Breast epithelium (tissue), 4 donors: ENCODE data around the gene LAGE3. TPM values are rescaled to one million over a fixed set of nuclear protein-coding genes. Genes with fewer than 3 reads are reported as not detected.

Source experiments
- DNase-seq, 2 donors: peaks; one replicate each; pipeline ENCODE4 v3.0.0-alpha.2; 2019; ENCODE audit warnings: low spot score in 2 of 2
- H3K27ac ChIP-seq, 2 donors: fragments of 200-600 bp; sonication (generic) in 1 of 2; one replicate each; pipeline ENCODE4 v1.5.1; 2016 to 2019; ENCODE audit warnings: mild to moderate bottlenecking in 1 of 2
- H3K27me3 ChIP-seq, 2 donors: fragments of 200-600 bp; sonication (generic) in 1 of 2; one replicate each; pipeline versions ENCODE4 v1.5.1 to v1.6.0; 2017 to 2019; ENCODE audit warnings: control low read depth in 1 of 2, mild to moderate bottlenecking in 1 of 2
- H3K36me3 ChIP-seq: fragments of 200-600 bp; one replicate; pipeline ENCODE4 v1.5.1; 2019
- H3K4me1 ChIP-seq, 2 donors: fragments of 200-600 bp; sonication (generic); one replicate each; pipeline ENCODE4 v1.5.1; 2016 to 2019; ENCODE audit warnings: control low read depth in 1 of 2
- H3K4me3 ChIP-seq, 3 donors: fragments of 200-600 bp; sonication (generic); 1 replicate in 2 of 3; 2 replicates in 1 of 3; pipeline ENCODE4 v1.5.1; 2016 to 2019; ENCODE audit warnings: mild to moderate bottlenecking in 3 of 3, moderate library complexity in 2 of 3
- H3K9me3 ChIP-seq, 2 donors: fragments of 200-600 bp; sonication (generic) in 1 of 2; one replicate each; pipeline ENCODE4 v1.5.1; 2016 to 2019; ENCODE audit warnings: control low read depth in 1 of 2
- CTCF ChIP-seq, 3 donors: fragments of 450-650 bp; IDR thresholded peaks; one replicate each; pipeline ENCODE4 v1.5.1; 2016 to 2017; ENCODE audit warnings: antibody characterized with exemption in 3 of 3, mild to moderate bottlenecking in 3 of 3, moderate library complexity in 3 of 3
- POLR2A ChIP-seq: fragments of 450-650 bp; IDR thresholded peaks from one replicate; pipeline ENCODE4 v1.6.1; 2016; ENCODE audit warnings: antibody characterized with exemption, mild to moderate bottlenecking, moderate library complexity
- POLR2AphosphoS5 ChIP-seq, 3 donors: sonication (generic); formaldehyde crosslinking; IDR thresholded peaks; one replicate each; pipeline ENCODE4 v1.6.1; 2017; ENCODE audit warnings: antibody characterized with exemption in 3 of 3
- intact Hi-C: fragments of 100-400 bp; cut with DNase I; formaldehyde crosslinking; loops from one replicate; pipeline ENCODE4 v1.15.1; 2023; ENCODE audit warnings: low total_unique reads
- total RNA-seq, 3 donors: library from RNA; depleted of rRNA; stranded (reverse); fragments of >200 nt; gene quantifications; one replicate each; pipeline ENCODE4 v1.1.0, GENCODE V29; 2016

LAGE3 gene
- total RNA-seq, 3 donors from 2014 or later, result 21.1 to 38.0 (median 28.8) TPM

DNA sequence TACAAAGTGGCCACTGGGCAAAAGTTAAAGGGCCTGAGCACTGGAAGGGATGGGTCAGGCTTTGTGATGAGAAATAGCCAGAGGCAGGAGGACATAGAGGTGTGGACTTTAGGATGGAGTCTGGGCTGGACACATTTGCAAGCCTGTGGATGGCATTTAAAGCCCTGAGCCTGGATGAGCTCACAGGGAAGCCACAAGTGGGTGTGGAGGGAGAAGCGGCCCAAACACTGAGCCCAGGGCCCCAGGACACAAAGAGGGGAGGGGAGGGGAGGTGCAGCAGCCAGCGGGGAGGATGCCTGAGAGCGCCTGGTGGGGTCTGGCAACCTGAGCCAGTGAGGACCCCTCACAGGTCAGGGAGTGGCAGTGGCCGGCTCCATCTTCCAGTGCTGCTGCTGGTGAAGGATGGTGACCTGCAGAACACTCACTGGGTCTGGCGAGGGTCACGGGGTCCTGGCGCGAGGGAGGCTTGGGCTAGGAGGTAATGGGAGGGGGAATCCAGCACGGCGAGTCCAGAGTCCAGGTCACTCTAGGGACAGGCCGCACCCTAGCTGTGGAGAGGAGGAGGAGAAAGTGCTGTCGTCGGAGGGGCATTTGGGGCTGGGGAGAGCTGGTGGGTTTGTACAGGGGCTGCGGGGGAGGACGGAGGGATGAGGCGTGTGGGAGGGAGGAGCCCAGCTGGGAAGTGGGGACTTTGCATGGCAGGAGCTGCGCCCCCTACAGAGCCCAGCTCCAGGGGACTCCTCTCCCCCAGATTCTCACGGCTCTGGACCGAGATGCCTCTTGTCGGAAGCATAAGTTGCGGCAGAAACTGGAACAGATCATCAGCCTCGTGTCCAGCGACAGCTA lies 7.0 kb downstream of the LAGE3 start:
- peaks cover 0 to 19% of the 10 kb centered on the region in 2 donors for H3K27me3 ChIP-seq
- DNase-seq, result no peak
- intact Hi-C loops, result no loop called here
- no peaks in the 10 kb centered on the region for H3K9me3 ChIP-seq
- no peaks in the 10 kb centered on the region for H3K36me3 ChIP-seq
- no peak overlapping the region for H3K4me3 ChIP-seq
- TF ChIP-seq POLR2AphosphoS5 (IDR thresholded peaks at IDR 0.05), result no peak
- H3K4me1 ChIP-seq, result no peaks in the 10 kb centered on the region
- H3K27ac ChIP-seq, result no peak overlapping the region

DNA sequence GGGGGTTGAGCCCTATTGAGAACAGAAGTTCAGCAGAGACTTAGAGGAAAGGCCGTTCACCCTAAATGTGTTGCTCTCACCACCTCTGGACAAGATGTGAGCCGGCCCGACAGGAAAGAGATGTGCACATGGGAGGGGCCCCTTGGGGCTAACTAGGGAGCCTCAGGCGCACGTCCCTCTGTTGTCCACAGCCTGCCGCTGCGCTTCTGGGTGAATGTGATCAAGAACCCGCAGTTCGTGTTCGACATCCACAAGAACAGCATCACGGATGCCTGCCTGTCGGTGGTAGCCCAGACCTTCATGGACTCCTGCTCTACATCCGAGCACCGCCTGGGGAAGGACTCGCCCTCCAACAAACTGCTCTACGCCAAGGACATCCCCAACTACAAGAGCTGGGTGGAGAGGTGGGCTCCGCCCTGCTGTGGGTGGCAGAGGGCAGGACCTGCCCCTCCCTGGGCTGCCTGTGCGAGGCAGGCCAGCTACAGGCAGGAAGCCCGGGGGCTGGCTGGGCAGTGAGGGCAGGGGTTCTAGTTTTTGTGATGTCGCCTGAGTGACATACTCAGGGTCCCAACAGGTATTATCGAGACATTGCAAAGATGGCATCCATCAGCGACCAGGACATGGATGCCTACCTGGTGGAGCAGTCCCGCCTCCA lies 8.0 kb downstream of the LAGE3 start:
- H3K9me3 ChIP-seq, result no peaks in the 10 kb centered on the region
- H3K27me3 ChIP-seq, result peaks cover 0 to 22% of the 10 kb centered on the region in 2 donors
- TF ChIP-seq POLR2AphosphoS5 (IDR thresholded peaks at IDR 0.05), result no peak
- no peak for TF ChIP-seq CTCF (IDR thresholded peaks at IDR 0.05)
- TF ChIP-seq POLR2A, result no peak
- H3K4me3 ChIP-seq, result no peak overlapping the region
- no peaks in the 10 kb centered on the region for H3K36me3 ChIP-seq
- DNase-seq, result no peak
- no peaks in the 10 kb centered on the region for H3K4me1 ChIP-seq
- H3K27ac ChIP-seq, result no peak overlapping the region
- intact Hi-C loops, result no loop called here

- intact Hi-C loops, result no loop called here
- Histone ChIP-seq H3K4me3 (no peak overlapping the region), H3K9me3 (no peaks in the 10 kb centered on the region), H3K27ac (no peak overlapping the region), H3K27me3 (peaks cover 0 to 24% of the 10 kb centered on the region in 2 donors), H3K36me3 (no peaks in the 10 kb centered on the region), H3K4me1 (no peaks in the 10 kb centered on the region)
- no peak for DNase-seq
- TF ChIP-seq POLR2A, result no peak
These were observed 8.6 kb downstream of the LAGE3 start for GRCh38 chrX:154470434-154470833.

DNA sequence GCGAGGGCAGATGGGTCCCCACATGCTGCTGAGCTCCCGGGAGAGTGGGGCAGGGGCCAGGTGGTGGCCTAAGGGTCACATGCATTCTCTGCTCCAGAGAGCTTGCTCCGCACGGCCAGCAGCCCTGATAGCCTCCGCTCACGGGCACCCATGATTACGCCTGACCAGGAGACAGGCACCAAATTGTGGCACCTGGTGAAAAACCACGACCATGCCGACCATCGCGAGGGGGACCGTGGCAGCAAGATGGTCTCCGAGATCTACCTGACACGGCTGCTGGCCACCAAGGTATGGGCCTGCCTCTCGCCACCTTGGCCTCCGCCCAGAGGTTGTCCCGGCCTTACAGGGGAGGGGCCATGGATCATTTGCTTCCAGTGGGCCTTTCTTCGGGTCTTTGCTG lies 9.2 kb downstream of the LAGE3 start:
- Histone ChIP-seq H3K36me3 (no peaks in the 10 kb centered on the region), H3K9me3 (peaks cover 0 to 1% of the 10 kb centered on the region in 2 donors), H3K27me3 (peaks cover 0 to 27% of the 10 kb centered on the region in 2 donors), H3K27ac (no peak overlapping the region), H3K4me1 (no peaks in the 10 kb centered on the region), H3K4me3 (no peak overlapping the region)
- intact Hi-C loops, result no loop called here
- no peak for TF ChIP-seq CTCF (IDR thresholded peaks at IDR 0.05)
- TF ChIP-seq POLR2AphosphoS5 (IDR thresholded peaks at IDR 0.05), result no peak
- no peak for TF ChIP-seq POLR2A
- DNase-seq, result no peak

DNA sequence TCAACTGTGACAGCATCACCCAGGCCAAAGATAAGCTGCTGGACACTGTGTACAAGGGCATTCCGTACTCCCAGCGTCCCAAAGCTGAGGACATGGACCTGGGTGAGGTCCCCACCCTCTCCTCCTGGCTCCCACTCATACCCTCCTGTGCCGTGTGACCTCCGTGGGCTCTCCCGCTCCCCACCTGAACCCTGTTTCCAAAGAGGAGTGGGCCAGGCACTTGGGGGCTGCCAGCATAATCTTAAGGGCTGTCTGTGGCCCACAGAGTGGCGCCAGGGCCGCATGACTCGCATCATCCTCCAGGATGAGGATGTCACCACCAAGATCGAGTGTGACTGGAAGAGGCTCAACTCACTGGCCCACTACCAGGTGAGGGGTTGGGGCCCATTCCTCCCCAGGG lies 10.0 kb downstream of the LAGE3 start:
- H3K9me3 ChIP-seq, result peaks cover 0 to 3% of the 10 kb centered on the region in 2 donors
- intact Hi-C loops, result no loop called here
- TF ChIP-seq CTCF (IDR thresholded peaks at IDR 0.05) (no peak), POLR2AphosphoS5 (IDR thresholded peaks at IDR 0.05) (no peak), POLR2A (no peak)
- DNase-seq, result no peak
- H3K27me3 ChIP-seq, result peaks cover 0 to 32% of the 10 kb centered on the region in 2 donors
- no peaks in the 10 kb centered on the region for H3K36me3 ChIP-seq
- H3K4me1 ChIP-seq, result no peaks in the 10 kb centered on the region
- H3K27ac ChIP-seq, result no peak overlapping the region
- no peak overlapping the region for H3K4me3 ChIP-seq

DNA sequence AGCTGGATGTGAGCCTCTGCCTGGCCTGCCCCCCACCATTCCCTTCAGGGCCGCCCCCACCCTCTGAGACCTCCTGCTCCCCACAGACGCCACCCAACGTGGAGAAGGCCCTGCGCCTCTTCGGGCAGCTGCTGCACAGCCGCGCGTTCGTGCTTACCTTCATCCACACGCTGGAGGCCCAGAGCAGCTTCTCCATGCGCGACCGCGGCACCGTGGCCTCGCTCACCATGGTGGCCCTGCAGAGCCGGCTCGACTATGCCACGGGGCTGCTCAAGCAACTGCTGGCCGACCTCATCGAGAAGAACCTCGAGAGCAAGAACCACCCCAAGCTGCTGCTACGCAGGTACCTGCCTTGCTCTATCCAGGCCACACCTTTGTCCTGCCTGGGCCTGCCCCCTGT lies 10.9 kb downstream of the LAGE3 start:
- Histone ChIP-seq H3K9me3 (peaks cover 0 to 3% of the 10 kb centered on the region in 2 donors), H3K4me1 (no peaks in the 10 kb centered on the region), H3K36me3 (no peaks in the 10 kb centered on the region), H3K4me3 (no peak overlapping the region), H3K27ac (no peak overlapping the region), H3K27me3 (peaks cover 0 to 36% of the 10 kb centered on the region in 2 donors)
- no peak for DNase-seq
- no peak for TF ChIP-seq POLR2AphosphoS5 (IDR thresholded peaks at IDR 0.05)
- no peak for TF ChIP-seq POLR2A
- TF ChIP-seq CTCF (IDR thresholded peaks at IDR 0.05), result no peak
- intact Hi-C loops, result no loop called here
